Measurements from ENCODE around the gene ARHGAP15. TPM values are rescaled to one million over a fixed set of nuclear protein-coding genes. Genes with fewer than 3 reads are reported as not detected.

The ARHGAP15 gene
- total RNA-seq, 4 donors from 2014 or later = 3.4 to 9.3 (median 6.4) TPM

- Histone ChIP-seq H3K4me3 (no peak overlapping the region), H3K4me1 (no peaks in the 10 kb centered on the region), H3K27me3 (no peaks in the 10 kb centered on the region), H3K36me3 (no peaks in the 10 kb centered on the region), H3K9me3 (no peaks in the 10 kb centered on the region), H3K27ac (no peak overlapping the region)
- TF ChIP-seq, protein P1, sequence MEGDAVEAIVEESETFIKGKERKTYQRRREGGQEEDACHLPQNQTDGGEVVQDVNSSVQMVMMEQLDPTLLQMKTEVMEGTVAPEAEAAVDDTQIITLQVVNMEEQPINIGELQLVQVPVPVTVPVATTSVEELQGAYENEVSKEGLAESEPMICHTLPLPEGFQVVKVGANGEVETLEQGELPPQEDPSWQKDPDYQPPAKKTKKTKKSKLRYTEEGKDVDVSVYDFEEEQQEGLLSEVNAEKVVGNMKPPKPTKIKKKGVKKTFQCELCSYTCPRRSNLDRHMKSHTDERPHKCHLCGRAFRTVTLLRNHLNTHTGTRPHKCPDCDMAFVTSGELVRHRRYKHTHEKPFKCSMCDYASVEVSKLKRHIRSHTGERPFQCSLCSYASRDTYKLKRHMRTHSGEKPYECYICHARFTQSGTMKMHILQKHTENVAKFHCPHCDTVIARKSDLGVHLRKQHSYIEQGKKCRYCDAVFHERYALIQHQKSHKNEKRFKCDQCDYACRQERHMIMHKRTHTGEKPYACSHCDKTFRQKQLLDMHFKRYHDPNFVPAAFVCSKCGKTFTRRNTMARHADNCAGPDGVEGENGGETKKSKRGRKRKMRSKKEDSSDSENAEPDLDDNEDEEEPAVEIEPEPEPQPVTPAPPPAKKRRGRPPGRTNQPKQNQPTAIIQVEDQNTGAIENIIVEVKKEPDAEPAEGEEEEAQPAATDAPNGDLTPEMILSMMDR (IDR thresholded peaks at IDR 0.05) = no peak
- TF ChIP-seq POLR2A (IDR thresholded peaks at IDR 0.05) = no peak
- TF ChIP-seq EP300 (IDR thresholded peaks at IDR 0.05) = no peak
- TF ChIP-seq POLR2AphosphoS5 (IDR thresholded peaks at IDR 0.05) = no peak
- no peak for ATAC-seq
- WGBS, 2 donors (ENCODE audit: low coverage in 1 of 2) = 91 to 100% methylated on average over 1 of the region's 1 CpG
Observed at GRCh38 chr2:143294068-143294467, 164.8 kb downstream of the ARHGAP15 start.

DNA sequence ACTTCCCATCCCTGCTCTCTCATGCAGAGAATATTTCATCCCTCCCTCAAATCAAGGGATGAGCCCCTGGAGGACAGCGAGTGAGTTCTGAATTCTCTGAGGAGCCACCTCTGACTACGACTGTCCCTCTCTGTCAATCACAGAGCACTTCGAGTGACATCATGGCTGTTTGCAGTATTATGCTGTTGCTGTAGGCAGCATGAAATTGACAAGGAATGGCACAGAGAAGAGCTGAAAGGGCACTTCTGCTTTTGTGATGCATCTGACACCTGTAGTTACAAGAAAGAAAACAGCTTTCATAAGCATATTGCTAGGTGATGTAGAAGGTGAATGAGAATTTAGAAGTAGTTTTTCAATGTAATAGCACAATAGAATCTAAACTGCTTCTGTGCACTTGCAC lies 166.9 kb downstream of the ARHGAP15 start:
- no peak for TF ChIP-seq POLR2AphosphoS5 (IDR thresholded peaks at IDR 0.05)
- no peak for TF ChIP-seq EP300 (IDR thresholded peaks at IDR 0.05)
- TF ChIP-seq, protein P1 (IDR thresholded peaks at IDR 0.05) = no peak
- TF ChIP-seq POLR2A (IDR thresholded peaks at IDR 0.05) = no peak
- Histone ChIP-seq H3K9me3 (no peaks in the 10 kb centered on the region), H3K36me3 (no peaks in the 10 kb centered on the region), H3K4me3 (no peak overlapping the region), H3K27ac (no peak overlapping the region), H3K27me3 (no peaks in the 10 kb centered on the region), H3K4me1 (no peaks in the 10 kb centered on the region)
- ATAC-seq = no peak
- WGBS, 2 donors (ENCODE audit: low coverage in 1 of 2) = 70 to 80% methylated on average over 2 to 3 of the region's 3 CpGs

DNA sequence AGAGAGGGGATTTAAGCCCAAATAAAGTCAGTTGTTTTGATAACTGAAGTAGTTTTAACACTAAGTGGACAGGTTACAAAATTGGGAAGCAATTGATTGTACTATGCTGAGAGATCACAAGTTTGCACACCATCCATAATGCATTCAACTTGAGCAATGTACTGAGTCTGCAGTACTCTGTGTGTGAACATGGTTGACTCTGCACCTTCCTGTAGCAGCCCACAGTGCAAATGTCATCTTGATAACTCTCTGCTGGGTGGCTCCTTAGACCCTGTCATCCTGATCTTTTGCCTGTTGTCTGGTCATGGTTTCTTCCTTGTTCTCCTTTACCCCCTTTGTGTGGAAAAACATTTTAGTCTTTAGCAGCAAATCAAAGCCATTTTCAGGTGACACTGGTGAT lies 168.0 kb downstream of the ARHGAP15 start:
- no peak for ATAC-seq
- H3K27ac ChIP-seq = no peak overlapping the region
- H3K36me3 ChIP-seq = no peaks in the 10 kb centered on the region
- no peaks in the 10 kb centered on the region for H3K4me1 ChIP-seq
- no peaks in the 10 kb centered on the region for H3K9me3 ChIP-seq
- TF ChIP-seq EP300 (IDR thresholded peaks at IDR 0.05) (no peak), POLR2AphosphoS5 (IDR thresholded peaks at IDR 0.05) (no peak), POLR2A (IDR thresholded peaks at IDR 0.05) (no peak)
- TF ChIP-seq, protein P1 (IDR thresholded peaks at IDR 0.05) = no peak
- H3K4me3 ChIP-seq = no peak overlapping the region
- H3K27me3 ChIP-seq = no peaks in the 10 kb centered on the region

DNA sequence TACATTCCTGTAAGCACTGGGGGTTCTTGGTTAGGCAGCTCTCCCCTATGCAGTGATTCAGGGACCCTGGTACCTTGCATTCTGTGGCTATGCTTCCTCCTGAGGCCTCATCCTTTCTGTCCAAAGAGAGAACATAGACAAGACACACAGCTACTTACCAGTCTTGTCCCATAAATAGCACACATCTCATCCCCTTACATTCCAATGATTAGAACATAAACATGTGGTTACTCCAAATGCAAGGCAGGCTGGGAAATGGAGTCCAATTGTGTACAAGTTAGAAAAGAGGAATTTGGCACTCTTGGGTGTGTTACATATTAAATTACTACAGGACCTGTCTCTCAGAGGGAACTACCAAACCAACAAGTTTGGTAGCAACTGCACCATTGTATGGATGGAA lies 171.3 kb downstream of the ARHGAP15 start:
- H3K27me3 ChIP-seq = no peaks in the 10 kb centered on the region
- H3K9me3 ChIP-seq = no peaks in the 10 kb centered on the region
- H3K36me3 ChIP-seq = no peaks in the 10 kb centered on the region
- TF ChIP-seq POLR2A (IDR thresholded peaks at IDR 0.05) = no peak
- no peak for TF ChIP-seq POLR2AphosphoS5 (IDR thresholded peaks at IDR 0.05)
- TF ChIP-seq, protein P1 (IDR thresholded peaks at IDR 0.05) = no peak
- TF ChIP-seq EP300 (IDR thresholded peaks at IDR 0.05) = no peak
- H3K27ac ChIP-seq = no peak overlapping the region
- no peak for ATAC-seq
- no peak overlapping the region for H3K4me3 ChIP-seq
- no peaks in the 10 kb centered on the region for H3K4me1 ChIP-seq

- Histone ChIP-seq H3K36me3 (no peaks in the 10 kb centered on the region), H3K27ac (no peak overlapping the region), H3K4me3 (no peak overlapping the region), H3K9me3 (no peaks in the 10 kb centered on the region), H3K4me1 (no peaks in the 10 kb centered on the region), H3K27me3 (no peaks in the 10 kb centered on the region)
- TF ChIP-seq, protein P1 (IDR thresholded peaks at IDR 0.05) = no peak
- TF ChIP-seq POLR2AphosphoS5 (IDR thresholded peaks at IDR 0.05) (no peak), POLR2A (IDR thresholded peaks at IDR 0.05) (no peak), EP300 (IDR thresholded peaks at IDR 0.05) (no peak)
- no peak for ATAC-seq
- WGBS, 2 donors (ENCODE audit: low coverage in 1 of 2) = 44 to 78% methylated on average over 1 to 2 of the region's 2 CpGs
Observed at GRCh38 chr2:143311426-143311825, 182.2 kb downstream of the ARHGAP15 start.

All from gastroesophageal sphincter (tissue), 4 donors.